GM06990 (cell line): ENCODE measurements around the gene TMEM132C.

Source experiments
- DNase-seq: peaks from one replicate; pipeline ENCODE4 v3.0.0-alpha.2; 2011; ENCODE audit not compliant: insufficient read length; ENCODE audit errors: extremely low read depth
- H3K27me3 ChIP-seq: replicated peaks from 2 replicates; pipeline ENCODE4 v1.6.0; 2011; ENCODE audit warnings: low read length; ENCODE audit not compliant: control insufficient read depth, insufficient read depth
- H3K36me3 ChIP-seq: 2 replicates; pipeline ENCODE4 v1.5.1; 2011; ENCODE audit warnings: low read length; ENCODE audit not compliant: control insufficient read depth, insufficient read depth
- H3K4me3 ChIP-seq: replicated peaks from 2 replicates; pipeline ENCODE4 v1.5.1; 2011; ENCODE audit warnings: low read depth, mild to moderate bottlenecking, control low read depth, low read length
- CTCF ChIP-seq: IDR thresholded peaks from 2 replicates; pipeline ENCODE4 v1.5.1; 2011; ENCODE audit warnings: low read length, control low read depth, mild to moderate bottlenecking, inconsistent platforms; ENCODE audit not compliant: insufficient read depth, poor library complexity, severe bottlenecking

TMEM132C gene

GRCh38 chr12:128664501-128664900 lies 397.5 kb downstream of the TMEM132C start:
- Histone ChIP-seq H3K4me3 (no peak overlapping the region), H3K27me3 (no peaks in the 10 kb centered on the region), H3K36me3 (no peaks in the 10 kb centered on the region)
- TF ChIP-seq CTCF: no peak
- DNase-seq: no peak

- Histone ChIP-seq H3K36me3 (no peaks in the 10 kb centered on the region), H3K4me3 (no peak overlapping the region), H3K27me3 (no peaks in the 10 kb centered on the region)
- no peak for DNase-seq
- TF ChIP-seq CTCF: no peak
Observed at GRCh38 chr12:128667193-128667592, 400.2 kb downstream of the TMEM132C start.

GRCh38 chr12:128671528-128672042 lies 404.6 kb downstream of the TMEM132C start:
- DNase-seq: no peak
- no peak overlapping the region for H3K4me3 ChIP-seq
- H3K27me3 ChIP-seq: no peaks in the 10 kb centered on the region
- peak; percentile 6 for TF ChIP-seq CTCF
- H3K36me3 ChIP-seq: no peaks in the 10 kb centered on the region

- Histone ChIP-seq H3K4me3 (no peak overlapping the region), H3K27me3 (no peaks in the 10 kb centered on the region), H3K36me3 (no peaks in the 10 kb centered on the region)
- no peak for DNase-seq
- TF ChIP-seq CTCF: no peak
Observed at GRCh38 chr12:128672428-128672827, 405.5 kb downstream of the TMEM132C start.

GRCh38 chr12:128672893-128673292 lies 405.9 kb downstream of the TMEM132C start:
- no peaks in the 10 kb centered on the region for H3K27me3 ChIP-seq
- no peak for TF ChIP-seq CTCF
- no peak for DNase-seq
- H3K36me3 ChIP-seq: no peaks in the 10 kb centered on the region
- H3K4me3 ChIP-seq: no peak overlapping the region

- no peak for DNase-seq
- Histone ChIP-seq H3K36me3 (no peaks in the 10 kb centered on the region), H3K27me3 (no peaks in the 10 kb centered on the region), H3K4me3 (no peak overlapping the region)
- no peak for TF ChIP-seq CTCF
Observed at GRCh38 chr12:128675576-128675975, 408.6 kb downstream of the TMEM132C start.
